ENCODE results near the gene CACUL1. TPM values are rescaled to one million over a fixed set of nuclear protein-coding genes. Genes with fewer than 3 reads are reported as not detected.

The CACUL1 gene
- total and polyA plus RNA-seq, 2 donors (not counting 3 experiments of a cell fraction or from before 2014, with no cell fraction given) = 6.0 to 35.1 TPM

GRCh38 chr10:118662228-118663035 is 92.3 kb downstream of the CACUL1 start:
- Histone ChIP-seq H3K4me1 (ENCODE audit: control insufficient read depth, extremely low read depth, insufficient read depth, low read length) (no peaks in the 10 kb centered on the region), H4K20me1 (replicated peaks; ENCODE audit: control insufficient read depth, extremely low read depth, insufficient read depth, low read length) (no peaks in the 10 kb centered on the region), H3K27ac (ENCODE audit: insufficient read depth, low read depth, low read length) (no peak overlapping the region), H3K36me3 (ENCODE audit: control insufficient read depth in 2 of 2, extremely low read depth in 1 of 2, insufficient read depth in 2 of 2, low read length in 2 of 2) (no peaks in the 10 kb centered on the region), H3K9me3 (replicated peaks; ENCODE audit: control insufficient read depth, insufficient read depth, low read length) (no peaks in the 10 kb centered on the region), H2AFZ (ENCODE audit: low read depth, low read length) (no peak overlapping the region), H3K79me2 (ENCODE audit: control insufficient read depth, insufficient read depth, low read length) (no peaks in the 10 kb centered on the region), H3K27me3 (ENCODE audit: control insufficient read depth in 2 of 2, insufficient read depth in 2 of 2, low read length in 2 of 2) (peaks cover 2% of the 10 kb centered on the region in 2 experiments), H3K9ac (replicated peaks; ENCODE audit: extremely low read depth, insufficient read depth, low read length) (no peak overlapping the region), H3K4me3 (replicated peaks in 1 of 3; ENCODE audit: insufficient read depth in 1 of 3, low read depth in 1 of 3, low read length in 3 of 3) (no peak overlapping the region), H3K4me2 (ENCODE audit: insufficient read depth, low read length) (no peak overlapping the region), H3K9me1 (replicated peaks; ENCODE audit: control insufficient read depth, extremely low read depth, insufficient read depth, low read length) (no peaks in the 10 kb centered on the region)
- FAIRE-seq (no peak), DNase-seq (ENCODE audit: low read depth, low spot score) (no peak)
- ChIA-PET POLR2A (no interaction called here), CTCF (no interaction called here)
- BruUV-seq (replicated peaks) = no TSS peak
- TF ChIP-seq POLR2A (IDR thresholded peaks at IDR 0.05; ENCODE audit: low read depth, low read length) = no peak
- no peak for TF ChIP-seq POLR2AphosphoS5 (IDR thresholded peaks at IDR 0.05; ENCODE audit: insufficient read depth, low read depth, low read length)
- no peak for TF ChIP-seq EZH2 (IDR thresholded peaks at IDR 0.05; ENCODE audit: borderline replicate concordance, low read depth, low read length, severe bottlenecking)
- no peak for TF ChIP-seq JUN (IDR thresholded peaks at IDR 0.05; ENCODE audit: borderline replicate concordance, insufficient read depth, insufficient read length, low read depth)
- TF ChIP-seq FOS (IDR thresholded peaks at IDR 0.05; ENCODE audit: borderline replicate concordance, insufficient read depth, low read length) = no peak
- TF ChIP-seq MYC (IDR thresholded peaks at IDR 0.05; ENCODE audit: low read depth, low read length) = no peak
- TF ChIP-seq, protein P1, sequence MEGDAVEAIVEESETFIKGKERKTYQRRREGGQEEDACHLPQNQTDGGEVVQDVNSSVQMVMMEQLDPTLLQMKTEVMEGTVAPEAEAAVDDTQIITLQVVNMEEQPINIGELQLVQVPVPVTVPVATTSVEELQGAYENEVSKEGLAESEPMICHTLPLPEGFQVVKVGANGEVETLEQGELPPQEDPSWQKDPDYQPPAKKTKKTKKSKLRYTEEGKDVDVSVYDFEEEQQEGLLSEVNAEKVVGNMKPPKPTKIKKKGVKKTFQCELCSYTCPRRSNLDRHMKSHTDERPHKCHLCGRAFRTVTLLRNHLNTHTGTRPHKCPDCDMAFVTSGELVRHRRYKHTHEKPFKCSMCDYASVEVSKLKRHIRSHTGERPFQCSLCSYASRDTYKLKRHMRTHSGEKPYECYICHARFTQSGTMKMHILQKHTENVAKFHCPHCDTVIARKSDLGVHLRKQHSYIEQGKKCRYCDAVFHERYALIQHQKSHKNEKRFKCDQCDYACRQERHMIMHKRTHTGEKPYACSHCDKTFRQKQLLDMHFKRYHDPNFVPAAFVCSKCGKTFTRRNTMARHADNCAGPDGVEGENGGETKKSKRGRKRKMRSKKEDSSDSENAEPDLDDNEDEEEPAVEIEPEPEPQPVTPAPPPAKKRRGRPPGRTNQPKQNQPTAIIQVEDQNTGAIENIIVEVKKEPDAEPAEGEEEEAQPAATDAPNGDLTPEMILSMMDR (IDR thresholded peaks at IDR 0.05; ENCODE audit: extremely low read depth in 1 of 2, insufficient read depth in 1 of 2, low read depth in 1 of 2, low read length in 2 of 2) = no peak
- no peak for TF ChIP-seq GATA2 (IDR thresholded peaks at IDR 0.05; ENCODE audit: insufficient read depth, insufficient read length, low read depth, low read length)
- no peak for TF ChIP-seq MAX (IDR thresholded peaks at IDR 0.05; ENCODE audit: insufficient read depth, insufficient read length)
- dilution Hi-C loops (cut with MboI; ENCODE audit: extremely low pct_ligation_motif_present, low sequenced_read_pairs) (no loop called here), intact Hi-C loops (cut with micrococcal nuclease) (no loop called here)
